NCI-H748 (cell line): ENCODE data around the gene PRKD2.
"Not testable (repeated sequence)": the region's sequence is repeated elsewhere in the genome, so short reads cannot be mapped to it uniquely, and the experiment has no call there.

Experiments
- DNase-seq: peaks from one replicate; lab custom pipeline; 2025; ENCODE audit not compliant: unreplicated experiment; lab: John Stamatoyannopoulos, UW

Gene PRKD2

GRCh38 chr19:46712768-46713338 is 4.1 kb downstream of the PRKD2 start:
- not testable (repeated sequence) for DNase-seq

DNA sequence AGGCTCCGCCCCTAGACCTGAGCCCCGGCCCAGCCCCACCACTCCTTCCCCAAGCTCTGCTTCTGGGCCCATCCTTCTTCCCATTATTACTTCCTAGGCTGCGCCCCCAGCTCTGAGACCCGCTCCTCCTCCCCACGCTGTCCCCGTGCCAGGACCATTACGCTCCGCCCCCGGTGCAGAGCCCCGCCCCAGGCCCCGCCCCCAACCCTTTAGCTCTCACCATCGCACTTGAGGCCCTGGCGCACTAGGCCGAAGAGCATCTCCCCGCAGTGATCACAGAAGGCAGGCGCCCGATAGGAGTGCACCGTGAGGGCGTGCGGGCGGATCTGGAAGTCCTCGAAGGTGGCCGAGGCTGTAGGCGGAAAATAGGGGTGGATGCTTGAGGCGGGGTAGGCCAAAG is 6.2 kb downstream of the PRKD2 start:
- no peak for DNase-seq

DNA sequence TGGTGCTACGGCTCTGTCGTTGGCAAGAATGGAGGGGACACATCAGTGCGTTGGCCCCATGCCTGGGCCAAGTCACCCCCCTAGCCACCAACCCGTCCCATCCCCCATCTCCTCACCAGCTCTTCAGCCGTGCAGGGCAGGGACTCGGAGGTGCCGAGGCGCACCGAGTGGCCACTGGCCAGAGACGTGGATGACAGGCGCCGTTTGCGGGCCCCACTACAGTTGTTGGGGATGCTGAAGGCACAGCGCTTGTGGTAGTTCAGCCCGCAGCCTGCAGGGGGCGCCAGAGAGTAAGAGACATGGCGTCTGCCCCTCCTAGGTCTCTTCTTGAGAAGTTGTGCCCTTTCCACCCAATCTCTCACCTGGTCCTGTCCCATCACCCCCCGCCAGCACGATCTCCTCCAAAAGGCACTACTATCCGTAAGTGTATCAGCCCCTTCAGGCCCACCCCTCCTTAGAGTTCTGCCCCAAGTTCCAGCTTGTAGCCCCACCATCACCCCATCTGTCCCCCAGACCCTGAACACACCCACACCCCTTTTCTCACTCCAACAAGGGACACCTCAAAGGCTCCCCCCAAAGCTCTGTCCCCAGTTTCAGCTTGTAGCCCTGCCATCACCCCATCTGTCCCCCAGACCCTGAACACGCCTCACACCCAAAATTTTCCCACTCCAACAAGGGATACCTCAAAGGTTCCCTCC is 12.4 kb downstream of the PRKD2 start:
- DNase-seq, result peak; percentile 28

GRCh38 chr19:46700704-46701103 is 16.2 kb downstream of the PRKD2 start:
- no peak for DNase-seq

GRCh38 chr19:46698395-46699321 is 18.3 kb downstream of the PRKD2 start:
- DNase-seq, result no peak

GRCh38 chr19:46697204-46697960 is 19.5 kb downstream of the PRKD2 start:
- peak; percentile 90 for DNase-seq

- no peak for DNase-seq
These were observed 20.1 kb downstream of the PRKD2 start for GRCh38 chr19:46696866-46697203.

GRCh38 chr19:46696052-46696451 is 20.9 kb downstream of the PRKD2 start:
- no peak for DNase-seq

GRCh38 chr19:46693760-46694159 is 23.2 kb downstream of the PRKD2 start:
- DNase-seq, result no peak

- DNase-seq, result no peak
These were observed 23.8 kb downstream of the PRKD2 start for GRCh38 chr19:46692918-46693722.

- DNase-seq, result no peak
These were observed 25.0 kb downstream of the PRKD2 start for GRCh38 chr19:46691948-46692347.

GRCh38 chr19:46691104-46691503 is 25.8 kb downstream of the PRKD2 start:
- DNase-seq, result no peak

GRCh38 chr19:46689358-46689757 is 27.6 kb downstream of the PRKD2 start:
- no peak for DNase-seq

GRCh38 chr19:46687438-46688145 is 29.3 kb downstream of the PRKD2 start:
- no peak for DNase-seq

GRCh38 chr19:46685189-46685588 is 31.7 kb downstream of the PRKD2 start:
- no peak for DNase-seq

DNA sequence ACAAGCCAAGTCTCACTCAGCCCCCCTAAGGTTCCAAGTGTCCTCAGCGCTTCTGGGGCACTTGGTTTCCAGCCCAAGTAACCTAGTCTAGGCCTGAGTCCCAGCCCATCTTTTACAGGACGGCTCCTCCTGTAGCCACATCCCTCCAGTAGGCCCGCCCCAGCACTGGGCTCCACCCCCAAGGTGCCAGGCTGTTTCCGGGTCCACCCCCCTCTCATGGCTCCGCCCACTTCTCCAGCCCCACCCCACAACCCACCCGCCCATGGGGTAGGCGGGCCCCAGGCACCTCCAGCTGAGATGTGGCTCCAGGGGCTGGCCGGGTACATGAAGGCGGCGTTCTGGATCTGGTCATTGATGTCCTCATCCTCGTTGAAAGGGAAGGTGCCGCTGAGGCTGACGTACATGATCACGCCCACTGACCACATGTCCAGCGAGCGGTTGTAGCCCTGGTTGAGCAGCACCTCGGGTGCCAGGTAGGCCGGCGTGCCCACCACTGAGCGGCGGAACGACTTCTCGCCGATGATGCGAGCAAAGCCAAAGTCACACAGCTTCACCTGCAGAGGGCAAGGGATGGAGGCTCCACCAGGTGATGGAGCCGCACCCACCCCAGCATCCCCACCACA is 38.7 kb downstream of the PRKD2 start:
- DNase-seq, result no peak

GRCh38 chr19:46674416-46675178 is 42.3 kb downstream of the PRKD2 start:
- DNase-seq, result no peak

- no peak for DNase-seq
These were observed 46.1 kb downstream of the PRKD2 start for GRCh38 chr19:46670813-46671212.

DNA sequence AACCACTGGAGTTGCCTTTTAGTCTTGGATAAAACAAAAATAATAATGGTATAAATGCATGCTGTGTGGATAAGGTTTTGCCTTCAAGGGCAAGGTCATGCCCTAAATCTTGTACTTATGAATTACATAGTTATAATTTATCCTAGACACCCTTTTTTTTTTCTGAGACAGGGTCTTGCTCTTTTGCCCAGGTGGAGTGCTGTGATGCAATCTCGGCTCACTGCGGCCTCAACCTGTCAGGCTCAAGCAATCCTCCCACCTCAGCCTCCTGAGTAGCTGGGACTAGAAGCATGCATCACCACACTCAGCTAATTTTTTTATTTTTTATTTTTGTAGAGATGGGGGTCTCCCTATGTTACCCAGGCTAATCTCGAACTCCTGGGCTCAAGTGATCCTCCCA is 48.3 kb downstream of the PRKD2 start:
- DNase-seq, result no peak
